Measurements from ENCODE around the gene ARID1A.

DNA sequence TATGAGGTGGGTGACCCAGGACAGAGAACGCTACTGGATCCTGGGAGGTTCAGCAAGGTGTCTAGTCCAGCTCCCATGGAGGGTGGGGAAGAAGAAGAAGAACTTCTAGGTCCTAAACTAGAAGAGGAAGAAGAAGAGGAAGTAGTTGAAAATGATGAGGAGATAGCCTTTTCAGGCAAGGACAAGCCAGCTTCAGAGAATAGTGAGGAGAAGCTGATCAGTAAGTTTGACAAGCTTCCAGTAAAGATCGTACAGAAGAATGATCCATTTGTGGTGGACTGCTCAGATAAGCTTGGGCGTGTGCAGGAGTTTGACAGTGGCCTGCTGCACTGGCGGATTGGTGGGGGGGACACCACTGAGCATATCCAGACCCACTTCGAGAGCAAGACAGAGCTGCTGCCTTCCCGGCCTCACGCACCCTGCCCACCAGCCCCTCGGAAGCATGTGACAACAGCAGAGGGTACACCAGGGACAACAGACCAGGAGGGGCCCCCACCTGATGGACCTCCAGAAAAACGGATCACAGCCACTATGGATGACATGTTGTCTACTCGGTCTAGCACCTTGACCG lies 83.4 kb downstream of the ARID1A start:
- TF ChIP-seq POLR2A (IDR thresholded peaks at IDR 0.05): no peak
- TF ChIP-seq, protein P1, sequence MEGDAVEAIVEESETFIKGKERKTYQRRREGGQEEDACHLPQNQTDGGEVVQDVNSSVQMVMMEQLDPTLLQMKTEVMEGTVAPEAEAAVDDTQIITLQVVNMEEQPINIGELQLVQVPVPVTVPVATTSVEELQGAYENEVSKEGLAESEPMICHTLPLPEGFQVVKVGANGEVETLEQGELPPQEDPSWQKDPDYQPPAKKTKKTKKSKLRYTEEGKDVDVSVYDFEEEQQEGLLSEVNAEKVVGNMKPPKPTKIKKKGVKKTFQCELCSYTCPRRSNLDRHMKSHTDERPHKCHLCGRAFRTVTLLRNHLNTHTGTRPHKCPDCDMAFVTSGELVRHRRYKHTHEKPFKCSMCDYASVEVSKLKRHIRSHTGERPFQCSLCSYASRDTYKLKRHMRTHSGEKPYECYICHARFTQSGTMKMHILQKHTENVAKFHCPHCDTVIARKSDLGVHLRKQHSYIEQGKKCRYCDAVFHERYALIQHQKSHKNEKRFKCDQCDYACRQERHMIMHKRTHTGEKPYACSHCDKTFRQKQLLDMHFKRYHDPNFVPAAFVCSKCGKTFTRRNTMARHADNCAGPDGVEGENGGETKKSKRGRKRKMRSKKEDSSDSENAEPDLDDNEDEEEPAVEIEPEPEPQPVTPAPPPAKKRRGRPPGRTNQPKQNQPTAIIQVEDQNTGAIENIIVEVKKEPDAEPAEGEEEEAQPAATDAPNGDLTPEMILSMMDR (IDR thresholded peaks at IDR 0.05 in 4 of 5, conservative IDR thresholded peaks at IDR 0.05 in 1 of 5): no peak

Measured in gastrocnemius medialis (tissue), 4 donors.